Nephron progenitor cell (in vitro differentiated cells): Measurements from ENCODE around the gene SMARCC1.

Experiments
- DNase-seq: peaks from one replicate; pipeline ENCODE4 v3.0.0; 2021
- H3K27ac Mint-ChIP-seq: 2 replicates; pipeline ENCODE4 v1.8.0; 2021; ENCODE audit warnings: mild to moderate bottlenecking, moderate library complexity, mixed read lengths
- H3K27me3 Mint-ChIP-seq: 2 replicates; pipeline ENCODE4 v1.8.0; 2021; ENCODE audit warnings: mild to moderate bottlenecking, low read depth, mixed read lengths; ENCODE audit not compliant: poor library complexity
- H3K36me3 Mint-ChIP-seq: 2 replicates; pipeline ENCODE4 v1.8.0; 2021; ENCODE audit warnings: low read depth, mixed read lengths
- H3K4me1 Mint-ChIP-seq: 2 replicates; pipeline ENCODE4 v1.8.0; 2021; ENCODE audit warnings: mixed read lengths
- H3K4me3 Mint-ChIP-seq: 2 replicates; pipeline ENCODE4 v1.8.0; 2021; ENCODE audit warnings: mild to moderate bottlenecking, moderate library complexity, mixed read lengths
- H3K9me3 Mint-ChIP-seq: 2 replicates; pipeline ENCODE4 v1.8.0; 2021; ENCODE audit warnings: mild to moderate bottlenecking, moderate library complexity, mixed read lengths
- TF ChIP-seq, protein P1 (sequence below): fragments of 200-600 bp; sonication (generic); IDR thresholded peaks from 2 replicates; pipeline ENCODE4 v1.5.0; 2021; ENCODE audit warnings: antibody characterized with exemption

SMARCC1 gene

DNA sequence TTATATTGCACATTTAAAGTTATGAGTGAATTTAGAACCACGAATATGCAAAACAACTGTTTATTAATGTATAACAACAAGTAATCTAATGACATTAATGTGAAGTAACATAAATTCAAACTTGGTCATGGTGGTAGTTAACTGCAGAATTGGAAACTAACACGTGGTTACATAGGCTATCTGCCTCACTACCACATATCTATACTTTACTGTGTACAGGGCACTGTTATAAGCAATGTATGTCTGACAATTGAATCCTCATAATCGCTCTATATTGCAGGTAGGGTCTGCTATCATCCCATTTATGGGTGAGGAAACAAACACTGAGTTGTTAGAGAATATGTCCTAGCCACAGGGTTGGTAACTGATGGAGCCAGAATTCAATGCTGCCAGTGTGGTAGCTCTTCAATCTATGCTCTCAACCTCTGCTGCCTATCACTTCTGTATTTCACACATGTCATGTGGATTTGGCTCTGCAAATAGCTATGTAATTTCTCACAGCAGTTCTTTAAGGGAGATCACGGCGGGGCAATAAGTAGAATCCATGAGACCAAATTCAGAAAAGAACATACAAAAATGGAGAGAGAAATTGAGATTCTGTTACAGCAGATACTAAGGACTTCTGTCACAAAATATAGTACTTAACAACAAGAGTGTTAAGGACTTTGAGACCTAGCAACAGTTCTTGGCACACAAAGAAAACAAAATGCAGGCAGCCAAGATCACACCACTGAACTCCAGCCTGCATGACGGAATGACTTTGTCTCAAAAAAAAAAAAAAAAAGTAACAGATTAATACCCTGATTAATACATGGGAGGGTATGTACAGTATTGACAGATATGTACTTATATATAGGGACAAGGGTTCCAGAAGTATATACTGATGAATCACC, 103.0 kb downstream of the SMARCC1 start:
- peaks cover 2% of the 10 kb centered on the region for H3K27me3 Mint-ChIP-seq
- no peak overlapping the region for H3K4me3 Mint-ChIP-seq
- DNase-seq: no peak
- H3K9me3 Mint-ChIP-seq: peaks cover 5% of the 10 kb centered on the region
- no peaks in the 10 kb centered on the region for H3K4me1 Mint-ChIP-seq
- no peak overlapping the region for H3K27ac Mint-ChIP-seq
- TF ChIP-seq, protein P1, sequence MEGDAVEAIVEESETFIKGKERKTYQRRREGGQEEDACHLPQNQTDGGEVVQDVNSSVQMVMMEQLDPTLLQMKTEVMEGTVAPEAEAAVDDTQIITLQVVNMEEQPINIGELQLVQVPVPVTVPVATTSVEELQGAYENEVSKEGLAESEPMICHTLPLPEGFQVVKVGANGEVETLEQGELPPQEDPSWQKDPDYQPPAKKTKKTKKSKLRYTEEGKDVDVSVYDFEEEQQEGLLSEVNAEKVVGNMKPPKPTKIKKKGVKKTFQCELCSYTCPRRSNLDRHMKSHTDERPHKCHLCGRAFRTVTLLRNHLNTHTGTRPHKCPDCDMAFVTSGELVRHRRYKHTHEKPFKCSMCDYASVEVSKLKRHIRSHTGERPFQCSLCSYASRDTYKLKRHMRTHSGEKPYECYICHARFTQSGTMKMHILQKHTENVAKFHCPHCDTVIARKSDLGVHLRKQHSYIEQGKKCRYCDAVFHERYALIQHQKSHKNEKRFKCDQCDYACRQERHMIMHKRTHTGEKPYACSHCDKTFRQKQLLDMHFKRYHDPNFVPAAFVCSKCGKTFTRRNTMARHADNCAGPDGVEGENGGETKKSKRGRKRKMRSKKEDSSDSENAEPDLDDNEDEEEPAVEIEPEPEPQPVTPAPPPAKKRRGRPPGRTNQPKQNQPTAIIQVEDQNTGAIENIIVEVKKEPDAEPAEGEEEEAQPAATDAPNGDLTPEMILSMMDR: no peak
- H3K36me3 Mint-ChIP-seq: peaks cover 85% of the 10 kb centered on the region

DNA sequence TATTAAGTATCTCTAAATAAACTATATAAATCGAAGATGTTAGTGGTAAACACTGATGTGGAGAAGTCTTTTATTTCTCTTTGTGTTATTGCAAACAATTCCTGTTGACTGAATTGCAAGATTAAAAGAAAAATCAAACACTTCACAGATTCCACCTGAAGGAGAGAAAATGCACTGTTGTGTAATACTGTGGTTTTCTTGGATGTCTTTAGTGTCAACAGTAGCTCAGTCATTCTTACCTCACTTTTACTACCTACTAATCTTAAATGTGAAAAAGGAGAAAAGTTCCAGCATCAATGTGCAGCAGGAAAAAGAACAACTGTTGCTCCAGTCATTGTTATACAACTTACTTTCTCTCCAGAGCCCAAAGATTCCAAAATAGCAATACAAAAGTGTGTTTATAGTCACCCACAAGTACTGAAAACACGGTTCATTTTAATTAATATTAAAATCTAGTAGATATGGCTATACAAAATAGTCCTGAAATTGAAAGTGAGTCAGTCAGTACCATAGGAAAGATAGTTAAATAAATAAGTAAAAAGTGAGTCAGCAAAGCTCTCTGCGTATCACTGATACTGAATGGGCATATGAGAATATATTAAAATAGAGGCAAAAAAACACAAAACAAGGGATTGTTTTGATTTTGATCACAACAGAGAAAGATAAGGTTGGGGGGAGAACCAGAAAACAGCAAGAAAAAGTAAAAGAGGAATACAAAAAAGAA, 112.5 kb downstream of the SMARCC1 start:
- Mint-ChIP-seq H3K9me3 (peaks cover 6% of the 10 kb centered on the region), H3K27ac (peak overlapping the region; percentile 26), H3K36me3 (peaks cover 84% of the 10 kb centered on the region)

GRCh38 chr3:47666118-47666517, 115.6 kb downstream of the SMARCC1 start:
- no peak for DNase-seq
- Mint-ChIP-seq H3K27me3 (no peaks in the 10 kb centered on the region), H3K4me3 (no peak overlapping the region), H3K36me3 (peaks cover 75% of the 10 kb centered on the region), H3K27ac (peak overlapping the region; percentile 1), H3K9me3 (no peaks in the 10 kb centered on the region), H3K4me1 (no peaks in the 10 kb centered on the region)
- TF ChIP-seq, protein P1: no peak

More for the DNA sequence above, 112.5 kb downstream of the SMARCC1 start:
- TF ChIP-seq, protein P1: no peak
- H3K27me3 Mint-ChIP-seq: no peaks in the 10 kb centered on the region
- H3K4me1 Mint-ChIP-seq: no peaks in the 10 kb centered on the region
- no peak for DNase-seq
- H3K4me3 Mint-ChIP-seq: no peak overlapping the region

- Mint-ChIP-seq H3K27ac (no peak overlapping the region), H3K27me3 (no peaks in the 10 kb centered on the region), H3K9me3 (peaks cover 12% of the 10 kb centered on the region), H3K4me1 (no peaks in the 10 kb centered on the region), H3K36me3 (peaks cover 77% of the 10 kb centered on the region), H3K4me3 (no peak overlapping the region)
- TF ChIP-seq, protein P1: peak; percentile 18
- no peak for DNase-seq
Observed at GRCh38 chr3:47664519-47664918, 117.2 kb downstream of the SMARCC1 start.

- Mint-ChIP-seq H3K4me3 (no peak overlapping the region), H3K4me1 (no peaks in the 10 kb centered on the region), H3K36me3 (peaks cover 77% of the 10 kb centered on the region), H3K9me3 (peaks cover 18% of the 10 kb centered on the region), H3K27me3 (no peaks in the 10 kb centered on the region), H3K27ac (peak overlapping the region; percentile 93)
- DNase-seq: no peak
- TF ChIP-seq, protein P1: no peak
Observed at GRCh38 chr3:47663630-47664240, 118.0 kb downstream of the SMARCC1 start.
